Head of caudate nucleus (tissue), 42 donors: ENCODE data around the gene TMEM135.
A peak's percentile ranks its signal among the peaks of the same experiment; 100 is the strongest.
"Not testable (repeated sequence)": the region's sequence is repeated elsewhere in the genome, so short reads cannot be mapped to it uniquely, and the experiment has no call there.

Experiments used
- DNase-seq, 42 donors: peaks; one replicate each; pipeline versions ENCODE4 v3.0.0 to v3.0.0-alpha.2; 2020 to 2021; ENCODE audit warnings: mixed read lengths in 7 of 42
- intact Hi-C: fragments of 100-400 bp; cut with DNase I; formaldehyde crosslinking; loops from one replicate; pipeline ENCODE4 v1.15.0; 2022

The TMEM135 gene

DNA sequence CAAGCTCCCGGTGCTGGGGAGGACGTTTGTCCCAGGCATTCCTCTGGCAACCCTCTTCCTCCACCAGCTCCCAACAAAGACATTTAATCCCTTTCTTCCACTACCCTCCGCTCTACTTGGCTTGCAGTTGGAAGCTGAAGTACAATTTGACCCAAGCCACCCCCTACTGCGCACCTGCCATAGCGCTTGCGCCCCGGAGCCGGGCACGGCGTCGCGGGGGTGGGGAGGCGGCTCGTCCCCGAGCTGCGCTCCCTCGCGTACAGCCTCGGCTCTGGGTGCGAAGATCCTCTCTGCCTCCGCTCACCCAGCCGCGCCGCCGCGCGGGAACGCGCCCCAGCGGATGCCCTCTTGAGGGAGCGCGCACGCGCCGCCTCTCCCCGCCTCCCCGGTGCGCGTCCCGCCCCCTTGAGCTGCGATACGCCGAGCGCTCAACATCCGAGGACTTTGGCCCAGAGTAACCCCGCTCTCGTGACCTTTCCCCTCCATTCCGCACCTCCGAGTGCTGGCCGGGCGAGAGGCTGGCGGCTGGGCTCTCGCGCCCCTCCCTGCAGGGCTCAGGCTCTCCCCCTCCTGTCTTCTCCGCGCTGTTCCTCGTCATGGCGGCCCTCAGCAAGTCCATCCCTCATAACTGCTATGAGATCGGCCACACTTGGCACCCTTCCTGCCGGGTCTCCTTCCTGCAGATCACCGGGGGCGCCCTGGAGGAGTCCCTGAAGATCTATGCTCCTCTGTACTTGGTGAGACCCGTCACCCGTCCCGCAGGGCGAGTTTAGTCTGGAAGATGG lies at the start of gene TMEM135:
TSS of gene TMEM135 (plus strand) at position 485 of the 785 bp plus-strand sequence. CDS start at position 597, 112 bp downstream.
- intact Hi-C loops, result loop anchor here (2.0 kb wide), 1 partner anchor 83 kb away; the partner anchor contains the start of gene FZD4
- peak; percentile 87 to 98 (median 95) for DNase-seq

- intact Hi-C loops, result no loop called here
Observed at GRCh38 chr11:86988351-86988881, 49.3 kb upstream of the TMEM135 start.

GRCh38 chr11:86990031-86990430 lies 47.7 kb upstream of the TMEM135 start:
- intact Hi-C loops, result no loop called here
- no peak for DNase-seq

More at GRCh38 chr11:86988351-86988881, 49.3 kb upstream of the TMEM135 start:
- no peak for DNase-seq

- DNase-seq, result no peak
- intact Hi-C loops, result no loop called here
Observed at GRCh38 chr11:86990515-86990914, 47.2 kb upstream of the TMEM135 start.

- intact Hi-C loops, result no loop called here
- DNase-seq, result no peak
Observed at GRCh38 chr11:86991341-86991740, 46.4 kb upstream of the TMEM135 start.

DNA sequence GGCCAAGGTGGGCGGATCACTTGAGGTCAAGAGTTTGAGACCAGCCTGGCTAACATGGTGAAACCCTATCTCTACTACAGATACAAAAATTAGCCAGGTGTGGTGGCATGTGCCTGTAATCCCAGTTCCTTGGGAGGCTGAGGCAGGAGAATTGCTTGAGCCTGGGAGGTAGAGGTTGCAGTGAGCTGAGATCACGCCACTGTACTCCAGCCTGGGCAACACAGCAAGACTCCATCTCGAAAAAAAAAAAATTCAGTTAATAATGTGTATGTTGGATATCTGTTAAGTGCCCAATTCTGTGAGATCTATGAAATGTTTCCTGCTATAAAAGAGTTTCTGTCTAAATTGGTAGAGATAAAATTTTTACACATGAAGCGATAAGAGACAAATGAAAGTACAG lies 45.4 kb upstream of the TMEM135 start:
- DNase-seq, intact Hi-C loops: not testable (repeated sequence)

- intact Hi-C loops, result no loop called here
- DNase-seq, result no peak
Observed at GRCh38 chr11:86993031-86993430, 44.7 kb upstream of the TMEM135 start.

GRCh38 chr11:86996953-86997570 lies 40.7 kb upstream of the TMEM135 start:
- intact Hi-C loops, result no loop called here
- DNase-seq, result no peak

- intact Hi-C loops, result no loop called here
- no peak for DNase-seq
Observed at GRCh38 chr11:86999388-86999787, 38.3 kb upstream of the TMEM135 start.

DNA sequence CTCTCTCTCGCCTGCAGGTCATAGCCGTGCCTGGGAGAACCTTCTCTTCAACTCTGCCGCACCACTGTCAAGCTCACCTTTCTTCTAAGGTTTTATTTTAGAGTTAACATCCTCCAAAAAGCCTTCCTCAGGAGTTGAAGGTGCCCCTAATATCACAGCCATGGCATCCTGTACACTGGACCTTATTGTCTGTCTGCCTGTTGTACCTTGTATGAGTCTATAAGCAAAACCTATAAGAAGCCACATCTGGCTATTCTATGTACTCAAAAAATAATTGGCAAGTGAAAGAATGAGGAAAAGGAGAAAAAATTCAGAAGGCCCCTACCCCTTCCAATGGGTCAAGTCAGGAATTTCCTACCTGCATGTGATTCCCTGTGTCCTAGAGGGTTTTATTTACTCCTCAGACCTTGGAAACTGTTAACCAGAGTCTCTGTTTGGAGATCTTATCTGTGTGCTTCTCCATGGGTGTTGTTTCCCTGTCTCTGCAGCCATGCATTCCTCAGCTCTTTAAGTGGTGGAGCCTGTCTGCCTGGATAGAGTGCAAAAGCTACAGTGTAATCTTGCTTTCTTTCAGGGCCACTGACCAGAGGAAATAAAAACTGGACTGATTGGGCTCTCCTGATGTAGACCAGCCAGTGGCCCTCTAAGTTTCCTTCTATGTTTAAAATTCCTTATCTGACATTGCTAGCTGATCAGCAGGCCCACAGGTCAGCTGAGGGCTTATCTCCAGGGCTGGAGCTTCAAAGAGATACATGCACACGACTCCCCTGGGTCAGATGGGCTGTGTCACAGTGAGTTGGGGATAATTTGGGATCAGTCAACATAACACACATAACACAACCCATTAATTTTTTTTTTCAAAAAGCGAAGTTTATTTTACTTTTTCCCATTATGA lies 37.6 kb upstream of the TMEM135 start:
- intact Hi-C loops, result no loop called here
- DNase-seq, result no peak

GRCh38 chr11:87002918-87003317 lies 34.8 kb upstream of the TMEM135 start:
- intact Hi-C loops, result no loop called here
- no peak for DNase-seq

- intact Hi-C loops, DNase-seq: not testable (repeated sequence)
Observed at GRCh38 chr11:87004281-87004680, 33.5 kb upstream of the TMEM135 start.

- DNase-seq, result no peak
- intact Hi-C loops, result no loop called here
Observed at GRCh38 chr11:87005569-87005921, 32.2 kb upstream of the TMEM135 start.

DNA sequence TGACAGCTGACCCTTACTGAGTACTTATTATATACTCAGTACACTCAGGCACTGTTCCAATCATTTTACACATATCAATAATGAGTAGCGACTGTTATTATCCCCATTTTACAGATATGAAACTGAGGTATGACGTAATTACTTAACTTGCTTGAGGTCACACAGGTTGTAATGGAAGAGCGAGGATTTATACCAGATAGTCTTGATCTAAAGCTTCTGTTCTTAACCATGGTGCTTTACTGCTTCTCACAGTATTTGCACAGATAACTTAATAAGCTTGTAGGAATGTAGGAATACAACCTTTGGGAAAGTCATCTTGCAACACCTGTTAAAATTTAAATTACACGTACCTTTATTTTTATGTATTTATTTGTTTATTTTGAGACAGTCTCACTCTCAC lies 31.7 kb upstream of the TMEM135 start:
- no peak for DNase-seq
- intact Hi-C loops, result no loop called here

GRCh38 chr11:87007963-87008362 lies 29.8 kb upstream of the TMEM135 start:
- no peak for DNase-seq
- intact Hi-C loops, result no loop called here

GRCh38 chr11:87012089-87012488 lies 25.6 kb upstream of the TMEM135 start:
- no peak for DNase-seq
- intact Hi-C loops, result no loop called here

- intact Hi-C loops, result no loop called here
Observed at GRCh38 chr11:87012673-87013072, 25.1 kb upstream of the TMEM135 start.

GRCh38 chr11:87013912-87014825 lies 23.6 kb upstream of the TMEM135 start:
- intact Hi-C loops, result no loop called here
- no peak for DNase-seq

More at GRCh38 chr11:87012673-87013072, 25.1 kb upstream of the TMEM135 start:
- DNase-seq, result no peak
